Stimulated activated CD4-positive, alpha-beta T cell treated with anti-CD3 and anti-CD28 coated beads, Interleukin-1b, Interleukin-23, amount 100 ng/mL, for 48 hours (primary cell): ENCODE data around the gene ARID4B.
"Not testable (repeated sequence)": the region's sequence is repeated elsewhere in the genome, so short reads cannot be mapped to it uniquely, and the experiment has no call there.

Experiments
- DNase-seq: peaks from one replicate; pipeline ENCODE4 v3.0.0-alpha.2; 2020

The ARID4B gene

GRCh38 chr1:235328271-235329138 lies 526 bp upstream of the ARID4B start, which contains the start of gene GGPS1:
Gene GGPS1 (plus strand): TSS chr1:235328570. CDS start chr1:235335265, 6,695 bp downstream.
- peak; percentile 99 for DNase-seq

DNA sequence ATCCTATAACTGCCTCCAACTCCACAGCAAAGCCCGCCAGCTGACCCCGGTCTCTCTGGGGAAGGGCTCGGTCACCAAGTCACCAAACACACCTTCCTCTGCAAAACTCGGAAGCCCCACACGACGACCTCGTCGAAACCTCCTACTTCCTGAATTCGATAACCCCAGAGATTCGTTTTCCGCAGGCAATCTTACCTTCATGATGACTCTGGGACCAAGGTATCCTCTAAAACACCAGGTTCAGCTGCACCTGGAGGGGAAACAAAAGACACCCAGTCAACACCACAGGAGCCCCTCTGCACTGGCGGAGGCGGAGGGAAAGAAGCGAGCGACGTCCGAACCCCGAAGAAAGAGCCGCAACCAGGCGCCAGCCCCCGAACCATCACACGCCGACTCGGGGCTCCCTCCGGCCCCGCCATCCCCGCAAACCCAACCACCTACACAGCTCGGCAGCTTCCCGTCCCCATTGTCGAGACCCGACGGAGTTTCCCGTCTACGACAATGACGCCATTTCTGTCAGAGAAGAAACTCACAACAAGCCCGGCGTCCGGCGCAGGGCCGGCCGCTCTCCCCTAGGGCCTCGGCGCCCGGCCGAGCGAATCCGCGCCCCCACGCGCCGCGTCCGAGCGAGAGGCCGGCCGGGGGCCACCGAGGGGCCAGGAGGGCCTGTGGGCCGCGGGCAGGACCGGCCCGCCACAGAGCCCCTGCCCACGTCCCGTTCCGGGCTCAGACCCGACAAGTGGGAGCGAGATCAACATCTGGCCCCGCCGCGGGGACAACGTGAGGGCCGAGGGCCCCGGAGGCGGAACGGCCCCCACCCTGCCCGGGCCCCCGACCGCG lies 1.0 kb downstream of the ARID4B start:
- DNase-seq, result peak; percentile 61

GRCh38 chr1:235325854-235326253 lies 2.1 kb downstream of the ARID4B start:
- no peak for DNase-seq

GRCh38 chr1:235325139-235325538 lies 2.8 kb downstream of the ARID4B start:
- no peak for DNase-seq

- no peak for DNase-seq
Observed at GRCh38 chr1:235324296-235324695, 3.7 kb downstream of the ARID4B start.

DNA sequence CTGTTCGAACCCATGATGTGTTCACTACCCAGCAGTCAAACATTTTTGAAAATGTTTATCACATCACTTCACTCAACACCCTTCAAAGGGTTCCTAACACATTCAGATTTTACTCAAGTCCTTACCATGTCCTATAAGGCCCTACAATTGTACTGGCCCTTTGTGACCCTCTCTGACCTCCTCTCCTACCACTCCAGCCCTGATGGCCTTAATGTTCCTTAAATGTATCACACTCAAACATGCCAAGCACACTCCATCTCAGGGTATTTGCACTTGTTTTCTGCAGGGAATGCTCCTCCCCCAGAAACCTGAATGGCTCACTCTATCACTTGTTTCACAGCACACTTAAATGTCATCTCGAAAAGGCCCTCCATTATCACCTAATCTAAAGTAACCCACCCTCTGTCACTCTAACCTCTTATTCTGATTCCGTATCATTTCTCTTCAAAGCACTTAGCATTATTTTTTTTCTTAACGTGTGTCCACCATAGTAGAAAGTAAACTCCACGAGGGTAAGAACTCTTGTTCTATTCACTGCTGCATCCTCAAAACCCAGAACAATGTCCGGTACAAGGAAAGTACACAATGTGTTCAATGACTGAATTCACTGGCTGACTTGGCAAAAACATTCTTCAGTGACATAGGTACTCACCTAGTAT lies 7.3 kb downstream of the ARID4B start:
- no peak for DNase-seq

DNA sequence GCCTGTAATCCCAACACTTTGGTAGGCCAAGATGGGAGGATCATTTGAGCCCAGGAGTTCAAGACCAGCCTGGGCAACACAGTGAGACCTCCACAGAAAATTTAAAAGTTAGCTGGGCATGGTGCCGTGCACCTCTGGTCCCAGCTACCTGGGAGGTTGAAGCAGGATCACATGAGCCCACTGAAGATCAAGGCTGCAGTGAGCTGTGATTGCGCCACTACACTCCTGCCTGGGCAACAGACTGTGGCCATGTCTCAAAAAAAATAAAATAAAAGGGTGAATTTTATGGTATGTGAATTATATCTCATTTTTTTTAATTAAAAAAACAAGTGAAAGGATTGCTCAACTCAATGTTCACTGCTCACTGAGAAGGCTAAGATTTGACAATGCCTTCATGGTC lies 8.7 kb downstream of the ARID4B start:
- no peak for DNase-seq

DNA sequence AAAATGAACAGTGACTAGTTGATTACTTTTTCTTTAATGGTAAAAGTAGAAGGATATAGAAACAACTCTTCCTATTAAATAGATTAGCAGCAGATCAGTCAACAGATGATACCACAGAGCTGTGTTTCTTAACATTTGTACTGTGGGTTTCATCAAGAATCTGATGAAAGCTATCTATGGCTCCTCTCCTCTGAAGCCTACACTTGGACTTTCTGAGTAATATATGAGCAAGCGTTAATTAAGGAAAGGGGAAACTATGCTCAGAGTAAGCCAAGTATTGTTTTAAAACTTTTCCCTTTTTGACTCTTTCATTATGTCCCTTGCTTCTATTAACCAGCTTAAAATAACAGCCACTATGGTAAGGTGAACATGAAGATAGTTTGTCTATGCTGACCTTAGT lies 10.8 kb downstream of the ARID4B start:
- no peak for DNase-seq

GRCh38 chr1:235315735-235316134 lies 12.2 kb downstream of the ARID4B start:
- no peak for DNase-seq

DNA sequence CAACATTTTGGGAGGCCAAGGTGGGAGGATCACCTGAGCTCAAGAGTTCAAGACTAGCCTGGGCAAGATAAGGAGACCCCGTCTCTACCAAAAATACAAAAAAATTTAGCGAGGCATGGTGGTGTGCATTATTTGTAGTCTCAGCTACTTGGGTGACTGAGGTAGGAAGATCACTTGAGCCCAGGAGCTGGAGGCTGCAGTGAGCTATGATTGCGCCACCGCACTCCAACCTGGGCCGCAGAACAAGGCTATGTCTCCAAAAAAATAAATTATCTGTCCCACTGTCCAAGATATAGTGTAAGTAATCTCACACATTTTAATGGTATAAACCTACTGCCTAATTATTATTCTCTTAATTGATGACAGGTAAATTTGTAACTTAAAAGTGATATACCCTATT lies 12.8 kb downstream of the ARID4B start:
- no peak for DNase-seq

DNA sequence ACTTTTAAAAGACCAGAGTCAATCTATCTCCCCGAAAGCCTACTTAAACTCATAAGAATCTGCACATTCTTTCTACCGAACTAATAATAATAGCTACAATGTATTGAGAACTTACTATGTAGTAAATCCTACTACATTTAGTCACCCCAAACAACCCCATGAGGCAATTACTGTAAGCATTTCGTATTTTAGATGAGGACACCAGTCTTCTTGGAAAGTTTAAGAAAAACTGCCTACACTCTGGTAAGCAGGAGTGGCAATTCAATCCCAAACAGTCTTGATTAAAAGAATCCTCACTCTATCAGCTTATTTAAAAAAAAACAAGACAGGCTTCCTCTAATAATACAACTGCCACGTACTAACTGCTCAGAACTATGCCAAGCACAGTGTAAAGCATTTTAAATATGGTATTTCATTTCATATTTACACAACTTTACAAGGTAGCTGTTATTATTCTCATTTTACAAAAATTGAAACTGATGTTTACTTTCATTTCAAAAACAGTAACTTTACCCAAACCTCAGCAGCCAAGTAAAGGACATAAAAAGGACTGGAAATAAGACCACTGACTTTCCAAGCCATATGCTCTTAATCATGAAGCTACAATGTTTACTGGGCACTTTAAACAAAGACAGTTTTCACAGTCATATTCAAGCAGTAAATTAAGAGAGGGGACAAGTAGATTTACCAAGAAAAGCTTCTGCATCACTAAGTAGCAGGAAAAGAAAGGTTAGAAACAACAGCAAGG lies 13.9 kb downstream of the ARID4B start:
- no peak for DNase-seq

- no peak for DNase-seq
Observed at GRCh38 chr1:235313262-235313661, 14.7 kb downstream of the ARID4B start.

DNA sequence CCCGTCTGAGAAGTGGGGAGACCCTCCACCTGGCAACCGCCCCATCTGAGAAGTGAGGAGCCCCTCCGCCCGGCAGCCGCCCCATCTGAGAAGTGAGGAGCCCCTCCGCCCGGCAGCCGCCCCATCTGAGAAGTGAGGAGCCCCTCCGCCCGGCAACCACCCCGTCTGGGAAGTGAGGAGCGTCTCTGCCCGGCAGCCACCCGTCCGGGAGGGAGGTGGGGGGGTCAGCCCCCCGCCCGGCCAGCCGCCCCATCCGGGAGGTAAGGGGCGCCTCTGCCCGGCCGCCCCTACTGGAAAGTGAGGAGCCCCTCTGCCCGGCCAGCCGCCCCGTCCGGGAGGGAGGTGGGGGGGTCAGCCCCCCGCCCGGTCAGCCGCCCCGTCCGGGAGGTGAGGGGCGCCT lies 18.8 kb downstream of the ARID4B start:
- DNase-seq, result not testable (repeated sequence)

- DNase-seq, result no peak
Observed at GRCh38 chr1:235307158-235308124, 20.5 kb downstream of the ARID4B start.

DNA sequence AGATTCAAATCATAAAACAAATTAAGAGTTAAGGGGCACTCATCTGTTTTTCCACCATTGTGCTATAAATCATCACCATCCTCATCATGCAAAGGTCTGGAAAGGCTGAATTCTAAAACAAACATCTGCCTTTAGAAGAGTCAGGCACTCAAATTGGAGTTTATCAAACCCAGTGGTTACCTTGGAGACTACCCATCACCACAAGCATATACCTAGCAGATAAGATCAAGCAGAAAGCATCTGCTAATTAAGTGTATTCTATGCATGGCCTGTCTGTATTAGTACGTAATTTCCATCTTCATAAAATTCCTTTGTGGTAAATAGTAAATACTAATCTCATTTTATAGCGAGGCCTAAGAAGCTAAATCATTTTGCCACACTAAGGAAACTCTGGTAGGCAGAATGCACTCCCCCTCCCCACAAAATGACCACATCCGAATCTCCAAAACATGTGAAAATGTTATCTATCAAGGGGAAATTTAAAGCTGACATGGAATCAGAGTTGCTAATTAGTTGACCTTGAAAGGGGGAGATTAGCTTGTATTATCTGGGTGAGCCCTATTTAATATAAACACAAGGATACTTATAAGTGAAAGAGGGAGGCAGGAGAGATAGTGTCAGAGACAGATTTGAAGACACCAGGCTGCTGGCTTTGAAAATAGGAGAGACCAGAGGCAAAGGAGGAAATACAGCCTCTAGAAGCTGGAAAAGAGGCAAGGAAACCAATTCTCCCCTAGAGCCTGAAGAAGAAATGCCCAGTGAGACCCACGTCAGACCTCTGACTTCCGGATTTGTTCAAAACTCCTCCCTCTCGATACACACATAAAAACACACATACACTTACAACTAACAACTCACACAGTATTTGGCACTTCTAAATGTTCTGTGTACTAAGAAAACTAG lies 23.2 kb downstream of the ARID4B start:
- no peak for DNase-seq

- no peak for DNase-seq
Observed at GRCh38 chr1:235302143-235302542, 25.8 kb downstream of the ARID4B start.

- DNase-seq, result no peak
Observed at GRCh38 chr1:235299169-235299858, 28.7 kb downstream of the ARID4B start.

DNA sequence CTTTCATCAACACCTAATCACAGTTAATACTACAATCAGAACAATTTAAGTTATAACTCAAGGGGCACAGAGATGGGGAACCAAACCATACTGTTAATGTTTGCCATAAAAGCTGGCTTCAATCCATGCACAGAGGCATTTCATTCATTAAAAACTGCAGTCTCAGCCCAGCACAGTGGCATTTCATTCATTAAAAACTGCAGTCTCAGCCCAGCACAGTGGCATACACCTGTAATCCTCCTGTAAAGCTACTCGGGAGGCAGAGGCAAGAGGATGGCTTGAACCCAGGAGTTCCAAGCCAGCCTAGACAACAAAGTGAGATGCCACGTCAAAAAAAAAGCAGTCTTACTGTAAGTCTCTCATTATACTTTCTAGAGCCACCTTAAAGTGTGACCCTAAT lies 29.2 kb downstream of the ARID4B start:
- no peak for DNase-seq

- no peak for DNase-seq
Observed at GRCh38 chr1:235297579-235297978, 30.4 kb downstream of the ARID4B start.

DNA sequence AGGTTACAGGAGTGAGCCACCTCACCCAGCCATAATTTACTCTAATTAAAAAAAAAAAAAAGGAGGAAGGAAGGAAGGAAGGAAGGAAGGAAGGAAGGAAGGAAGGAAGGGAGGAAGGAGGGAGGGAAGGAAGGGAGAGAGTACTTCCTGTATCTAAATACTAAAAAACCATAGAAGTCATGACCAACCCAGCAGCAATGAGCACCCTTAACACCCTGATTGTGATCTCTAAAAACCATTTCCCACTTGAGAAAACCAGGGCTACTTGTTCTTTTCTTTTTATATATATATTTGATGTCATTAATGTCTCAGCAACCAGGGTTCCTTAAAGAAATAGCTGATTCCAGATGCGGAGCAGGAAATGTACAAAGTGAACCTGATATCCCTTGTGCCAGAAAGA lies 31.2 kb downstream of the ARID4B start:
- DNase-seq, result no peak
